H1 (cell line): Measurements from ENCODE around the gene AGBL1. TPM values are rescaled to one million over a fixed set of nuclear protein-coding genes. Genes with fewer than 3 reads are reported as not detected.

Experiments used
- HDAC2 ChIP-seq, 2 experiments: fragments of 300-600 bp in 1 of 2; sonication (generic) in 1 of 2; IDR thresholded peaks; 2 replicates each; pipeline ENCODE4 v1.6.1; 2011 to 2012; ENCODE audit warnings: low read depth in 2 of 2, low read length in 2 of 2, mild to moderate bottlenecking in 2 of 2, moderate library complexity in 2 of 2, borderline replicate concordance in 1 of 2, inconsistent platforms in 1 of 2
- JUN ChIP-seq: IDR thresholded peaks from 2 replicates; pipeline ENCODE4 v1.6.1; 2011; ENCODE audit warnings: low read depth, mild to moderate bottlenecking, improper control_type of control experiment, low read length
- KDM5A ChIP-seq: fragments of 200-600 bp; IDR thresholded peaks from 2 replicates; pipeline ENCODE4 v1.7.1; 2012; ENCODE audit warnings: mild to moderate bottlenecking, low read length, inconsistent platforms, mixed read lengths
- RAD21 ChIP-seq, 2 experiments: IDR thresholded peaks in 1 of 2; conservative IDR thresholded peaks in 1 of 2; 2 replicates each; pipeline ENCODE4 v1.6.1; 2011; ENCODE audit warnings: low read depth in 2 of 2, low read length in 2 of 2, improper control_type of control experiment in 1 of 2, inconsistent platforms in 1 of 2, mild to moderate bottlenecking in 1 of 2, moderate library complexity in 1 of 2
- RXRA ChIP-seq: IDR thresholded peaks from 2 replicates; pipeline ENCODE4 v1.6.1; 2011; ENCODE audit warnings: low read depth, mild to moderate bottlenecking, low read length, moderate library complexity; ENCODE audit not compliant: insufficient read depth
- SAP30 ChIP-seq: fragments of 300-600 bp; sonication (generic); IDR thresholded peaks from 2 replicates; pipeline ENCODE4 v1.7.1; 2012; ENCODE audit warnings: low read length, moderate library complexity, mild to moderate bottlenecking, inconsistent platforms; ENCODE audit not compliant: insufficient read depth, insufficient replicate concordance
- SRF ChIP-seq: IDR thresholded peaks from 2 replicates; pipeline ENCODE4 v1.6.1; 2011; ENCODE audit warnings: mild to moderate bottlenecking, low read depth, low read length, moderate library complexity
- TCF12 ChIP-seq: IDR thresholded peaks from 2 replicates; pipeline ENCODE4 v1.6.1; 2011; ENCODE audit warnings: low read depth, mild to moderate bottlenecking, low read length
- TEAD4 ChIP-seq: IDR thresholded peaks from 2 replicates; pipeline ENCODE4 v1.6.1; 2012; ENCODE audit warnings: low read depth, low read length, inconsistent platforms, mixed read lengths
- ZNF274 ChIP-seq: IDR thresholded peaks from 2 replicates; pipeline ENCODE4 v1.7.0; 2012; ENCODE audit warnings: low read length, borderline replicate concordance; ENCODE audit errors: extremely low read depth
- polyA plus RNA-seq, 7 experiments: library from polyadenylated mRNA; depleted of rRNA in 3 of 7; stranded (reverse) in 5 of 7; unstranded in 2 of 7; fragments of >200 nt in 5 of 7; fragments of 200-250 nt in 2 of 7; gene quantifications; 1 replicate in 5 of 7; 2 replicates in 1 of 7; 4 replicates in 1 of 7; pipeline versions ENCODE4 v1.2.1 to v1.2.3, GENCODE V29; 2011 to 2013; ENCODE audit warnings: missing spikeins in 2 of 7, mixed read lengths in 2 of 7
- total RNA-seq: library from RNA; stranded (reverse); fragmentation: NEBNext Ultra II Directional; extraction: Animal tissue kit (Norgen Biotek cat#: 25700); gene quantifications from 2 replicates; pipeline ENCODE4 v1.2.1, GENCODE V29; 2021
- TF ChIP-seq, protein P1 (sequence below): IDR thresholded peaks from 2 replicates; pipeline ENCODE4 v1.6.1; 2012; ENCODE audit warnings: inconsistent platforms
- TF ChIP-seq, protein P2 (sequence below): IDR thresholded peaks from 2 replicates; pipeline ENCODE4 v1.6.1; 2012; ENCODE audit warnings: inconsistent platforms

The AGBL1 gene
- total and polyA plus RNA-seq, 2 of the 8 experiments (the other 6 are each of a cell fraction or from before 2014, with no cell fraction given) = not detected

DNA sequence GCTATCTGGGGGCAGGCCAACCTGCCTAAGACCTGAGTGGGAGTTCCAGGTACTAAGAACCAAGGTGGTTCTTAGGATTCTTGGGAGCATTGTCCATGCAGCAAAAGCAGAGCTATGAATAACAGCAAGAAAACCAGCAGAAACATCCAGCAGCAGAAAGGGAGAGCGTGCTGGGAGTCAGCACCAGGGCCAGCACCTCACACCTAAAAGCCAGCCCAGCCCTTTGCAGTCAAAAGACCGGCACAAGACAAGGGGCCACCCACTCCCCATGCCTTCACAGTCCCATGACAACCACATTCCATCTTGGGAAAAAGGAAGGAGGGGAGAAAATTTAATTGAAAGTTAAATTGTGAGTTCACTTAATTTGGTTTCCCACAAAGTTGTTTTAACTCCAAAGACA, 364.9 kb downstream of the AGBL1 start (continued):
- TF ChIP-seq, protein P1, sequence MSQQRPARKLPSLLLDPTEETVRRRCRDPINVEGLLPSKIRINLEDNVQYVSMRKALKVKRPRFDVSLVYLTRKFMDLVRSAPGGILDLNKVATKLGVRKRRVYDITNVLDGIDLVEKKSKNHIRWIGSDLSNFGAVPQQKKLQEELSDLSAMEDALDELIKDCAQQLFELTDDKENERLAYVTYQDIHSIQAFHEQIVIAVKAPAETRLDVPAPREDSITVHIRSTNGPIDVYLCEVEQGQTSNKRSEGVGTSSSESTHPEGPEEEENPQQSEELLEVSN = peak; percentile 72
- no peak for TF ChIP-seq SRF
- no peak for TF ChIP-seq SAP30
- TF ChIP-seq, protein P2, sequence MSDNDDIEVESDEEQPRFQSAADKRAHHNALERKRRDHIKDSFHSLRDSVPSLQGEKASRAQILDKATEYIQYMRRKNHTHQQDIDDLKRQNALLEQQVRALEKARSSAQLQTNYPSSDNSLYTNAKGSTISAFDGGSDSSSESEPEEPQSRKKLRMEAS = peak; percentile 59; the same call in 1 of the 2 replicates
- no peak for TF ChIP-seq RXRA
- no peak for TF ChIP-seq HDAC2 (IDR thresholded peaks at IDR 0.05; ENCODE audit: borderline replicate concordance in 1 of 2, low read depth in 2 of 2, low read length in 2 of 2)
- TF ChIP-seq ZNF274 = no peak
- no peak for TF ChIP-seq TEAD4
- TF ChIP-seq TCF12 = no peak
- no peak for TF ChIP-seq JUN
- 0 out of 4 replicates have a peak, but pooled peaks of 1 of the 2 experiments have one; percentile 2 for TF ChIP-seq RAD21 (IDR thresholded peaks at IDR 0.05 in 1 of 2, conservative IDR thresholded peaks at IDR 0.05 in 1 of 2; ENCODE audit: low read depth in 2 of 2, low read length in 2 of 2)
- TF ChIP-seq KDM5A = no peak
